HG02571 (cell line): ENCODE measurements around the gene EP400.
"Not testable (repeated sequence)": the region's sequence is repeated elsewhere in the genome, so short reads cannot be mapped to it uniquely, and the experiment has no call there.

Experiments
- ATAC-seq: cut with Tn5 transposase; IDR thresholded peaks from one replicate; pipeline ENCODE4 v1.9.1; 2021; ENCODE audit warnings: mild to moderate bottlenecking, moderate library complexity; ENCODE audit not compliant: unreplicated experiment

The EP400 gene

GRCh38 chr12:131947482-131948027 is 2.2 kb upstream of the EP400 start:
- ATAC-seq: no peak

DNA sequence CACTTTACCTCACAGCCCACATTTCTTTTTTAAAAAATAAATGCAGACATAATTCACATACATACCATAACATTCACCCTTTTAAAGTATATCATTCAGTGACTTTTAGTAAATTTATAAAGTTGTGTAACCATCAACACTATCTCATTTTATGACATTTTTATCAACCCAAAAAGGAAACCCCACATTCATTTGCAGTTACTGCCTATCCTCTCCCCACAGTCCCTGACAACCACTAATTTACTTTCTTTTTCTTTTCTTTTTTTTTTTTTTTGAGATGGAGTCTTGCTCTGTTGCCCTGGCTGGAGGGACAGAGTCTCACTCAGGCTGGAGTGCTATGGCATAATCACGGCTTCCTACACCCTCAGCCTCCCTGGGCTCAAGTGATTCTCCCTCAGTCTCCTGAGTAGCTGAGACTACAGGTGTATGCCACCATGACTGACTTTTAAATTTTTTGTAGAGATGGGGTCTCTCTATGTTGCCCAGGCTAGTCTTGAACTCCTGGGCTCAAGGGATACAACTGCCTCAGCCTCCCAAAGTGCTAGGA is 1.5 kb upstream of the EP400 start:
- no peak for ATAC-seq

GRCh38 chr12:131948713-131949430 is 870 bp upstream of the EP400 start:
- ATAC-seq: not testable (repeated sequence)

GRCh38 chr12:131950182-131950913 is 606 bp downstream of the EP400 start:
- ATAC-seq: peak; percentile 24

DNA sequence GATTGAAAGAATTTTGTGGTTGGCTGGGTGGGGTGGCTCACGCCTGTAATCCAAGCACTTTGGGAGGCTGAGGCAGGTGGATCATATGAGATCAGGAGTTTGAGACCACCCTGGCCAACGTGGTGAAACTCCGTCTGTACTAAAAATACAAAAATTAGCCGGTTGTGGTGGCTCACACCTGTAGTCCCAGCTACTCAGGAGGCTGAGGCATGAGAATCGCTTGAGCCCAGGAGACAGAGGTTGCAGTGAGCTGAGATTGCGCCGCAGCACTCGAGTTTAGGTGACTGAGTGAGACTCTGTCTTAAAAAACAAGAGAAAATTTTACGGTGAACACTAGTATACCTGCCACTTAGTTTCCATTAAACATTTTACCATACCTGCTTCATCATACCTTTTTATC is 4.1 kb downstream of the EP400 start:
- not testable (repeated sequence) for ATAC-seq

GRCh38 chr12:131954460-131954859 is 4.7 kb downstream of the EP400 start:
- not testable (repeated sequence) for ATAC-seq

GRCh38 chr12:131959116-131959515 is 9.4 kb downstream of the EP400 start:
- no peak for ATAC-seq

GRCh38 chr12:131959641-131960589 is 10.2 kb downstream of the EP400 start:
- no peak for ATAC-seq

GRCh38 chr12:131960590-131961325 is 11.0 kb downstream of the EP400 start:
- ATAC-seq: not testable (repeated sequence)

GRCh38 chr12:131961328-131961727 is 11.6 kb downstream of the EP400 start:
- not testable (repeated sequence) for ATAC-seq

DNA sequence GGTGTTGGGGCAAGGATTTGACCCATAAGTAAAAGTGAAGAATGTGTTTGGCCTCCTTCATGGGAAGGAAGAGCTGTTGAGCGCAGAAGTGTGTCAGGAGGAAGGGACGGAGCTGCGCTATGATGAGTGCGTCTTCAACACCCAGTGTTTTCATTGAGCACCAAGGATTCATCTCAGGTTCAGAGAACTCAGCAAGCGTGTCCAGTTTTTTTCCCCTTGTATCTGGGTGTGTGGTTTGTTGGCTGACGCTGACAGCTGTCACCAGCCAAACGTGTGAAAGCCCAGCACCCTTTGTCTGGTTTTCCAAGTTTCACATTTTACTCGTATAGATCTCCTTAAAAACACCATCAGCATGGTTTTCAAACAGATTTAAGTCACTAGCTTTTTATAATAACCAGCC is 12.3 kb downstream of the EP400 start:
- ATAC-seq: no peak

GRCh38 chr12:131963381-131963780 is 13.6 kb downstream of the EP400 start:
- ATAC-seq: no peak

GRCh38 chr12:131965073-131965472 is 15.3 kb downstream of the EP400 start:
- no peak for ATAC-seq

DNA sequence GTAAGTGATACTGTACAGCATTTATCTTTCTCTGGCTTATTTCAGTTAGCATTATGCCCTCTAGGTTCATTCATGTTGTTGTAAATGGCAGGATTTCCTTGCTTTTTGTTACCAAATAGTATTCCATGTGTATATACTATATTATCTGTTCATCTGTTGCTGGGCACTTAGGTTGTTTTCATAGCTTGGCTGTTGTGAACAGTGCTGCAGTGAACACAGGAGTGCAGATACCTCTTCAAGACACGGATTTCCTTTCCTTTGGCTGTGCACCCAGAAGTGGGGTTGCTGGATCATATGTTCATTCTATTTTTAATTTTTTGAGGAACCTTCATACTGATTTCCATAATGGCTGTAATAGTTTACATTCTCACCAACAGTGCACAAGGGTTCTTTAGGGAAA is 21.5 kb downstream of the EP400 start:
- no peak for ATAC-seq

- no peak for ATAC-seq
These were observed 25.5 kb downstream of the EP400 start for GRCh38 chr12:131975228-131975627.

DNA sequence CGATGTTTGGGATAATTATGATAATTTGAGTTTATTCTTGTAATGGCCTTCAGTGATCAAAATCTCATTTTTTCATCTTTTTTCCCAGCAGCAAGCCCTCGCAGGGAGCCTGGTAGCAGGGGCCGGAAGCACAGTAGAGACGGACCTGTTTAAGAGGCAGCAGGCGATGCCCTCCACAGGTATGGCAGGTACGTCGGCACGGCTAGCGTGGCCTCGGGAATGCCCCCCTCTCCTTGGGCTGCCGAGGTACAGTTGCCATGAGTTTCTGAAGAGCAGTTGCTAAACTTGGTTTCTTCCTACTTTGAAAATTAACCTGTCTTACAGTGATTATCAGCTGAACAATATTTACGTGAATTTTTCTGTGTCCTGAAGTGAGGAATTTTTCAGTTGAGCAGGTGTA is 29.9 kb downstream of the EP400 start:
- ATAC-seq: no peak

- ATAC-seq: no peak
These were observed 30.5 kb downstream of the EP400 start for GRCh38 chr12:131980263-131980662.

DNA sequence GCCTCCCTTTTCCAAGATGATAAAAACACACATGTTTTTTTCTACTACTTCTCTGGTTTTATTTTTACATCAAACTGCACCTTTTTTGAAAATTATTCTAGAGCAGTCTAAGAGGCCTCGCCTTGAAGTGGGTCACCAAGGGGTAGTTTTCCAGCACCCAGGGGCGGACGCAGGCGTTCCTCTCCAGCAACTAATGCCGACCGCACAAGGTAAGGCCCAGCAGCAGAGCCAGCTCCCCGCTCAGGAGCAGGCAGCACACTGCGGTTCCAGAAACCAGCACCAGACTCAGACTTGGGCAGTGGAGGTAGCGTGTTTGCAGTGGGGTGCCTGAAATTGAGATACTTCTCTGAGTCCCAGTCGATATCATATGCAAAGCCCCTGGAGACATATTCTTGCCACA is 31.6 kb downstream of the EP400 start:
- ATAC-seq: no peak

DNA sequence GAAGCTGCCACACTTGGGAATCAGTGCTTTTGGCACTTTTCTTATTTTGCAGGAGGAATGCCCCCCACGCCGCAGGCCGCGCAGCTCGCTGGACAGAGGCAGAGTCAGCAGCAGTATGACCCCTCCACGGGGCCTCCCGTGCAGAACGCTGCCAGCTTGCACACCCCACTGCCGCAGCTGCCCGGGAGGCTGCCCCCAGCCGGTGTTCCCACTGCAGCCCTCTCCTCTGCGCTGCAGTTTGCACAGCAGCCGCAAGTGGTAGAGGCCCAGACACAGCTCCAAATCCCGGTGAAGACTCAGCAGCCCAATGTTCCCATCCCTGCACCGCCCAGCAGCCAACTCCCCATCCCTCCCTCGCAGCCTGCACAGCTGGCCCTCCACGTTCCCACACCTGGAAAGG is 32.3 kb downstream of the EP400 start:
- ATAC-seq: no peak

GRCh38 chr12:131983026-131983425 is 33.3 kb downstream of the EP400 start:
- no peak for ATAC-seq
